Nephron progenitor cell (in vitro differentiated cells): ENCODE measurements around the gene ST3GAL4.

Experiments
- DNase-seq: peaks from one replicate; pipeline ENCODE4 v3.0.0; 2021
- H3K27ac Mint-ChIP-seq: 2 replicates; pipeline ENCODE4 v1.8.0; 2021; ENCODE audit warnings: mild to moderate bottlenecking, moderate library complexity, mixed read lengths
- H3K27me3 Mint-ChIP-seq: 2 replicates; pipeline ENCODE4 v1.8.0; 2021; ENCODE audit warnings: mild to moderate bottlenecking, low read depth, mixed read lengths; ENCODE audit not compliant: poor library complexity
- H3K36me3 Mint-ChIP-seq: 2 replicates; pipeline ENCODE4 v1.8.0; 2021; ENCODE audit warnings: low read depth, mixed read lengths
- H3K4me1 Mint-ChIP-seq: 2 replicates; pipeline ENCODE4 v1.8.0; 2021; ENCODE audit warnings: mixed read lengths
- H3K4me3 Mint-ChIP-seq: 2 replicates; pipeline ENCODE4 v1.8.0; 2021; ENCODE audit warnings: mild to moderate bottlenecking, moderate library complexity, mixed read lengths
- H3K9me3 Mint-ChIP-seq: 2 replicates; pipeline ENCODE4 v1.8.0; 2021; ENCODE audit warnings: mild to moderate bottlenecking, moderate library complexity, mixed read lengths
- TF ChIP-seq, protein P1 (sequence below): fragments of 200-600 bp; sonication (generic); IDR thresholded peaks from 2 replicates; pipeline ENCODE4 v1.5.0; 2021; ENCODE audit warnings: antibody characterized with exemption

Gene ST3GAL4

DNA sequence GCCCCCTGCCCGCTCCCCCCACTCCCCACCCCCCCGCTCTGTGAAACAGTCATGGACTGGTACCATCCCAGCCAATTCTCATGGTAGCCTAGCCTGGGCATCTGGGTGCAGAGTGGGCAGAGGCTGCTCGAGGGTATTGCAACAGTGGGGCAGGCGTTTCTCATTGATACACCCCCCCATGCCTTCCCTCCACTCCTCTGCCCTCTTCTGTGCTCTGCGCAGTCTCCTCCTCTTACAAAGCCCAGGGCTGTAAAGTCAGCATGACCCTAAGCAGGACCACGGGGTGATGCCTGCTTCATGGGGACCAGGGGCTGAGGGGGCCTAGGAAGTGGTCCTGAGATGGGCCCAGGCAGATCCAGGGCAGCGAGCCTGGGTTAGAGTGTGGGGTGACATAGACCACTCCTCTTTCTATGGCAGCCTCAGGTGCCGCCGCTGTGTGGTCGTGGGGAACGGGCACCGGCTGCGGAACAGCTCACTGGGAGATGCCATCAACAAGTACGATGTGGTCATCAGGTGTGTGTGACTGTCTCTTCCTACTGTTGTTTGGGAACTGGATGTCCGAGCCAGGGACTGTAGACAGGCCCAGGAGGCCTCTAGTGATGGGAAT lies 52.3 kb downstream of the ST3GAL4 start:
- H3K9me3 Mint-ChIP-seq: no peaks in the 10 kb centered on the region
- H3K4me3 Mint-ChIP-seq: no peak overlapping the region
- H3K36me3 Mint-ChIP-seq: peaks cover 36% of the 10 kb centered on the region
- H3K27me3 Mint-ChIP-seq: no peaks in the 10 kb centered on the region
- no peak overlapping the region for H3K27ac Mint-ChIP-seq
- no peak for DNase-seq
- H3K4me1 Mint-ChIP-seq: peaks cover 29% of the 10 kb centered on the region
- TF ChIP-seq, protein P1, sequence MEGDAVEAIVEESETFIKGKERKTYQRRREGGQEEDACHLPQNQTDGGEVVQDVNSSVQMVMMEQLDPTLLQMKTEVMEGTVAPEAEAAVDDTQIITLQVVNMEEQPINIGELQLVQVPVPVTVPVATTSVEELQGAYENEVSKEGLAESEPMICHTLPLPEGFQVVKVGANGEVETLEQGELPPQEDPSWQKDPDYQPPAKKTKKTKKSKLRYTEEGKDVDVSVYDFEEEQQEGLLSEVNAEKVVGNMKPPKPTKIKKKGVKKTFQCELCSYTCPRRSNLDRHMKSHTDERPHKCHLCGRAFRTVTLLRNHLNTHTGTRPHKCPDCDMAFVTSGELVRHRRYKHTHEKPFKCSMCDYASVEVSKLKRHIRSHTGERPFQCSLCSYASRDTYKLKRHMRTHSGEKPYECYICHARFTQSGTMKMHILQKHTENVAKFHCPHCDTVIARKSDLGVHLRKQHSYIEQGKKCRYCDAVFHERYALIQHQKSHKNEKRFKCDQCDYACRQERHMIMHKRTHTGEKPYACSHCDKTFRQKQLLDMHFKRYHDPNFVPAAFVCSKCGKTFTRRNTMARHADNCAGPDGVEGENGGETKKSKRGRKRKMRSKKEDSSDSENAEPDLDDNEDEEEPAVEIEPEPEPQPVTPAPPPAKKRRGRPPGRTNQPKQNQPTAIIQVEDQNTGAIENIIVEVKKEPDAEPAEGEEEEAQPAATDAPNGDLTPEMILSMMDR: no peak

DNA sequence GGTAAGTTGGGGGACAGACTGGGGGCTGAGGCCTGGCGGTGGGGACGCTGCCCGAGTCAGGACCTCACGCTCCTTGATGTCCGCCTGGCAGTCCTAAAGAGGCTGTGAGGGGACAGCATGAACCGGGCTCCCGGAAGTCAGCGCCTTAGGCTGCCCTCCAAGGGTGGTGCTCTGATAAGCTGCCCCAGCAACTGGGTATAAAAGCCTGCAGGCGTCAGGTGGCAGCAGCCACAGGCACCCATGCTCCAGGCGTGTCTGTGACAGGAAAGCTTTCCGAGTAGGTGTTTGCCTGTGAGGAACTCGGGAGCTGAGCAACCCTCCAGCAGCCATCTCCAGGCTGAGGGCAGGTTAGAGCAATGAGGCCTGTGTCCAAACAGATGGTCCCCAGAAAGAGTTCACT lies 53.0 kb downstream of the ST3GAL4 start:
- Mint-ChIP-seq H3K27me3 (no peaks in the 10 kb centered on the region), H3K9me3 (no peaks in the 10 kb centered on the region), H3K27ac (no peak overlapping the region), H3K4me1 (peaks cover 22% of the 10 kb centered on the region), H3K36me3 (peaks cover 36% of the 10 kb centered on the region), H3K4me3 (no peak overlapping the region)
- DNase-seq: no peak
- TF ChIP-seq, protein P1: no peak

DNA sequence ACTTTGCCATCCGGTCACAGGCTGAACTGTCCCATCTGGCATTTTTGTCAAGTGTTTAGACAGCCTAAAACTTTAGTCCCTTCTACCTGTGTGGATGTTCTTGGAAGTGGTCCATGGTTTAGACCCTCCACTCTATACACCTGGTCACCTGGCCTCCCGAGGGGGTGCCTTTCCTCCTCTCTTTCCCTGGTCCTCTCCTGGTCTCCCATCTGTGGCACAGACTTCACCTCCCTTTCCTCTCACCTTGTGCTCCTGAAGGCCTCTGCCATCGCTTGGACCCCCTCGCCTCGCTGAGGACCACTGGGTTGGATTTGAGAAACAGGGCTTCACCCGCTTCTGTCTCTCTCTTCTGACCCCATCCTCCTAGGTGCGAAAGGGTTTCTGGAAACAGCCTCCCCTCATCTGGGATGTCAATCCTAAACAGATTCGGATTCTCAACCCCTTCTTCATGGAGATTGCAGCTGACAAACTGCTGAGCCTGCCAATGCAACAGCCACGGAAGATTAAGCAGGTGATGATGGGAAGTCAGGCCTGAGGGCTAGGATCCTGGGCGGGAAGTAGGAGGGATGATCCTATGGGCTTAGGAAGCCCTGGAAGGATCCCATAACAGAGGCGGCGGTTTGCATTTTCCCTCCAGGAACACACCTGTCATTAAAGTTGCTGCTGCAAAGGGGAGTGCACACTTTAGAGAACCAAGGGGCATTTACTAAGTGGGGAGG lies 53.6 kb downstream of the ST3GAL4 start:
- H3K9me3 Mint-ChIP-seq: no peaks in the 10 kb centered on the region
- peaks cover 36% of the 10 kb centered on the region for H3K36me3 Mint-ChIP-seq
- H3K27ac Mint-ChIP-seq: peak overlapping the region; percentile 5
- TF ChIP-seq, protein P1: no peak
- DNase-seq: no peak
- no peak overlapping the region for H3K4me3 Mint-ChIP-seq
- H3K4me1 Mint-ChIP-seq: peaks cover 17% of the 10 kb centered on the region
- no peaks in the 10 kb centered on the region for H3K27me3 Mint-ChIP-seq

DNA sequence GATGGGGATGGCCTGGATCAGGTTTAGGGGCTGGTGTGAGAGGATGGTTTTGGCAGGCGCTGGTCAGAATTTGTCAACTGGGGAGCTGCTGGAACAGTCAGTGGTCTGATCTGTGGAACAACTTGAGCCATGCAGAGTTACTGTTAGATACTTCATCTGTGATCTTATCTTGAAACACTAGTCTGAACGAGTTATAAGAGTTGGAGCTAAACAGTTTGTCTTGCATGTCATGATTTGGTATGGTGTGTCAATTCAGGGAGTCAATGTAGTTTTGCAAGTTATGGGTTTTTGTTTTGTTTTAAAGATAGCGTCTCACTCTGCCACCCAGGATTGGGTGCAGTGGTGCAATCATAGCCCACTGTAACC lies 54.1 kb downstream of the ST3GAL4 start:
- Mint-ChIP-seq H3K27ac (peak overlapping the region; percentile 5), H3K4me1 (peaks cover 11% of the 10 kb centered on the region), H3K36me3 (peaks cover 36% of the 10 kb centered on the region), H3K4me3 (no peak overlapping the region), H3K27me3 (no peaks in the 10 kb centered on the region), H3K9me3 (no peaks in the 10 kb centered on the region)
- no peak for DNase-seq
- TF ChIP-seq, protein P1: no peak

DNA sequence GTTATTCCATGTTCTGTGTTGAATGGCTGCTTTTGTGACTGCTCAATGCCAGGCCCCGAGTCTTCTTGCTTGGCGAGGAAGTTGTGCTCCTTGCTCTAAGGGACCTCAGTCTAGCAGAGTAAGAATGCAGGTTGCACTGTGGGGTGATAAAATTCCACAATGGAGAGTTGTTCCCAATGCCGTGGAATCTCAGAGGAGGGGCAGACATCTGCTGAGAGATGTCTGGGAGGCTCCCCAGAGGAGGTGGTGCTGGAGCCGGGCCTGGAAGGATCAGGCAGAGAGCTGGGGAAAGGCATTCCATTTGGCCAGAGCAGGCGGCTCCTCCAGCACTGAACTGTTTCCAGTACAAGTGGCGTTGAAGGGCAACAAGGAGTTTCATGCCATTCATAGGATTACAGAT lies 55.2 kb downstream of the ST3GAL4 start:
- Mint-ChIP-seq H3K4me3 (no peak overlapping the region), H3K36me3 (peaks cover 37% of the 10 kb centered on the region), H3K9me3 (no peaks in the 10 kb centered on the region), H3K4me1 (peaks cover 7% of the 10 kb centered on the region), H3K27ac (no peak overlapping the region), H3K27me3 (no peaks in the 10 kb centered on the region)
- TF ChIP-seq, protein P1: no peak
- DNase-seq: no peak

DNA sequence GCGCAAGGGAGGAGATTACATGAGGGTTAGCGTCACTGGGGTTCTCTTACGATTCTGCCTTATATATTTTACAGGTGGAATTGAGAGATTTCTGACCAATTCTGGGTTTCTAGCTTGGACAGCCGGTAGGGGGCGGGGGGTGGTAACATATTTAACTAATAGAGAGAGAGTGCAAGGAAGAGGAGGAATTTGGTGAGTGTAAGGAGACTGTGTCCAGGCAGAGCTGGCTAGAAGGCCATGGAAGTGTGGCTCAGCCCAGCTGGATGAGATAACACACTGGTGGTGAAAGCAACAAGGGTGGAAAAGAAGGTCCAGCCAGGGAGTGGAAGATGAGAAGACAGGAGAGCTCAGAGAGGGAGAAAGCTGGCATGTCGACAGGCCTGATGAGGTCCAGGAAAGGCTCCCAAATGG lies 56.5 kb downstream of the ST3GAL4 start:
- DNase-seq: no peak
- TF ChIP-seq, protein P1: peak; percentile 11

More for the DNA sequence above, 56.5 kb downstream of the ST3GAL4 start:
- Mint-ChIP-seq H3K4me1 (peaks cover 7% of the 10 kb centered on the region), H3K27me3 (no peaks in the 10 kb centered on the region), H3K27ac (peak overlapping the region; percentile 73), H3K4me3 (no peak overlapping the region), H3K9me3 (no peaks in the 10 kb centered on the region), H3K36me3 (peaks cover 40% of the 10 kb centered on the region)
